K562 (cell line): ENCODE results near the gene ODF4. TPM values are rescaled to one million over a fixed set of nuclear protein-coding genes. Genes with fewer than 3 reads are reported as not detected.

ENCODE experiments used
- ATF3 ChIP-seq, 2 experiments: fragments of 450-650 bp in 1 of 2; sonication (generic) in 1 of 2; formaldehyde crosslinking in 1 of 2; IDR thresholded peaks in 1 of 2; conservative IDR thresholded peaks in 1 of 2; 2 replicates each; pipeline versions ENCODE4 v1.6.1 to v1.8.1; 2016 to 2023; ENCODE audit warnings: mild to moderate bottlenecking in 2 of 2, moderate library complexity in 2 of 2, inconsistent platforms in 1 of 2, missing genetic modification reagents in 1 of 2
- ATF4 ChIP-seq: fragments of 450-650 bp; formaldehyde crosslinking; IDR thresholded peaks from 2 replicates; pipeline ENCODE4 v1.4.0; 2022; ENCODE audit warnings: mild to moderate bottlenecking, moderate library complexity
- BCOR ChIP-seq: fragments of 450-650 bp; IDR thresholded peaks from 2 replicates; pipeline ENCODE4 v1.6.1; 2016
- BRF1 ChIP-seq: IDR thresholded peaks from 3 replicates; pipeline ENCODE4 v1.6.1; 2011; ENCODE audit warnings: borderline replicate concordance, mild to moderate bottlenecking; ENCODE audit not compliant: insufficient read length; ENCODE audit errors: extremely low read depth
- CBFA2T2 ChIP-seq: fragments of 450-650 bp; conservative IDR thresholded peaks from 2 replicates; pipeline ENCODE4 v1.6.1; 2017; ENCODE audit warnings: mild to moderate bottlenecking
- CBFA2T3 ChIP-seq: fragments of 450-650 bp; IDR thresholded peaks from 2 replicates; pipeline ENCODE4 v1.6.1; 2017
- CUX1 ChIP-seq: fragments of 200-800 bp; sonication (Bioruptor generic); IDR thresholded peaks from 2 replicates; pipeline ENCODE4 v1.6.1; 2016; ENCODE audit warnings: missing genetic modification characterization, missing compliant biosample characterization
- JUN ChIP-seq, 2 experiments: sonication (generic) in 1 of 2; formaldehyde crosslinking in 1 of 2; IDR thresholded peaks; 2 replicates each; pipeline versions ENCODE4 v1.6.1 to v1.8.0; 2012 to 2022; ENCODE audit warnings: borderline replicate concordance in 2 of 2, mild to moderate bottlenecking in 2 of 2, improper control_type of control experiment in 1 of 2, low read depth in 1 of 2, low read length in 1 of 2, missing genetic modification reagents in 1 of 2
- KHSRP ChIP-seq: fragments of 450-650 bp; IDR thresholded peaks from 2 replicates; pipeline ENCODE4 v1.6.1; 2017
- RCOR1 ChIP-seq, 2 experiments: IDR thresholded peaks; 2 replicates each; pipeline ENCODE4 v1.6.1; 2012; ENCODE audit warnings: low read depth in 2 of 2, low read length in 2 of 2, borderline replicate concordance in 1 of 2, improper control_type of control experiment in 1 of 2
- TEAD4 ChIP-seq, 2 experiments: sonication (generic) in 1 of 2; formaldehyde crosslinking in 1 of 2; IDR thresholded peaks; 2 replicates each; pipeline versions ENCODE4 v1.6.1 to v1.8.0; 2012 to 2022; ENCODE audit warnings: borderline replicate concordance in 1 of 2, inconsistent platforms in 1 of 2, low read length in 1 of 2, mild to moderate bottlenecking in 1 of 2, missing genetic modification reagents in 1 of 2
- ZNF133 ChIP-seq: fragments of 250-450 bp; sonication (Bioruptor Pico); IDR thresholded peaks from 2 replicates; pipeline ENCODE4 v1.4.0; 2020; ENCODE audit warnings: mild to moderate bottlenecking
- ZNF655 ChIP-seq: fragments of 250-450 bp; sonication (Bioruptor Pico); IDR thresholded peaks from 2 replicates; pipeline ENCODE4 v1.5.0; 2021
- polyA plus RNA-seq, 8 experiments: library from polyadenylated mRNA; depleted of rRNA in 4 of 8; stranded (reverse) in 5 of 8; unstranded in 3 of 8; fragments of >200 nt; fragmentation: Nextera tagmentation in 2 of 8; fragmentation: Illumina TruSeq in 1 of 8; extraction: Ambion mirVana in 2 of 8; extraction: Trizol in 1 of 8; gene quantifications; 2 replicates each; pipeline versions ENCODE4 v1.2.1 to v1.2.3, GENCODE V29; 2011 to 2014; ENCODE audit warnings: inconsistent platforms in 1 of 8, missing spikeins in 1 of 8
- total RNA-seq, 7 experiments: library from RNA; depleted of rRNA in 6 of 7; stranded (reverse); fragments of >200 nt in 6 of 7; fragmentation: Illumina TruSeq in 2 of 7; extraction: Trizol in 2 of 7; gene quantifications; 2 replicates each; pipeline versions ENCODE4 v1.2.1 to v1.2.3, GENCODE V29; 2011 to 2021; ENCODE audit warnings: low replicate concordance in 1 of 7
- TF ChIP-seq, protein P1 (sequence below), 2 experiments: fragments of 450-650 bp in 1 of 2; IDR thresholded peaks; 2 replicates each; pipeline ENCODE4 v1.6.1; 2011 to 2017; ENCODE audit warnings: low read depth in 2 of 2, antibody characterized with exemption in 1 of 2, borderline replicate concordance in 1 of 2, low read length in 1 of 2, mild to moderate bottlenecking in 1 of 2, mixed read lengths in 1 of 2; ENCODE audit not compliant: control insufficient read depth in 1 of 2

ODF4 gene
- total and polyA plus RNA-seq, 9 of the 15 experiments (the other 6 are each of a cell fraction or from before 2014, with no cell fraction given): not detected

DNA sequence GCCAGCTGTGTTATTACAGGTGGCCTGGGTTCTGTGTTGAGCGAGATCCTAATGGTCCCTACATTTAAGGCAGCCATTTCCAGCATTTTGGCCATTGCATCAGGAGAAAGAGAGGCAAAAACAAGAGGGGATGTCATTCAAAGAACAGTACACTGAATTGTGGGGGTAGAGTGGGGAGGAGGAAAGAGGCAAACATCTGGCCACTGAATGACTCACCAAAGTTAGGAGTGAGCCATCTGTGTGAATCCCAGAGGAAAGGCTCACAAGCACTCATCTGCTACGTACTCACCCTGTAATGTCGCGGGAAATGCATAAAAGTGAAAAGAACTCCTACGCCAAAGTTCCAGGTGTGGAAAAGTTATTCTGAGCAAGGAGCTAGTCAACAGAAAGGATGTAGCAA is 20.1 kb downstream of the ODF4 start (continued):
- no peak for TF ChIP-seq CUX1 (CRISPR knock-in tag)
- no peak for TF ChIP-seq ATF4 (CRISPR knock-in tag)
- no peak for TF ChIP-seq BCOR
- TF ChIP-seq RCOR1 (IDR thresholded peaks at IDR 0.05; ENCODE audit: borderline replicate concordance in 1 of 2, low read depth in 2 of 2, low read length in 2 of 2): no peak
- TF ChIP-seq, protein P1, sequence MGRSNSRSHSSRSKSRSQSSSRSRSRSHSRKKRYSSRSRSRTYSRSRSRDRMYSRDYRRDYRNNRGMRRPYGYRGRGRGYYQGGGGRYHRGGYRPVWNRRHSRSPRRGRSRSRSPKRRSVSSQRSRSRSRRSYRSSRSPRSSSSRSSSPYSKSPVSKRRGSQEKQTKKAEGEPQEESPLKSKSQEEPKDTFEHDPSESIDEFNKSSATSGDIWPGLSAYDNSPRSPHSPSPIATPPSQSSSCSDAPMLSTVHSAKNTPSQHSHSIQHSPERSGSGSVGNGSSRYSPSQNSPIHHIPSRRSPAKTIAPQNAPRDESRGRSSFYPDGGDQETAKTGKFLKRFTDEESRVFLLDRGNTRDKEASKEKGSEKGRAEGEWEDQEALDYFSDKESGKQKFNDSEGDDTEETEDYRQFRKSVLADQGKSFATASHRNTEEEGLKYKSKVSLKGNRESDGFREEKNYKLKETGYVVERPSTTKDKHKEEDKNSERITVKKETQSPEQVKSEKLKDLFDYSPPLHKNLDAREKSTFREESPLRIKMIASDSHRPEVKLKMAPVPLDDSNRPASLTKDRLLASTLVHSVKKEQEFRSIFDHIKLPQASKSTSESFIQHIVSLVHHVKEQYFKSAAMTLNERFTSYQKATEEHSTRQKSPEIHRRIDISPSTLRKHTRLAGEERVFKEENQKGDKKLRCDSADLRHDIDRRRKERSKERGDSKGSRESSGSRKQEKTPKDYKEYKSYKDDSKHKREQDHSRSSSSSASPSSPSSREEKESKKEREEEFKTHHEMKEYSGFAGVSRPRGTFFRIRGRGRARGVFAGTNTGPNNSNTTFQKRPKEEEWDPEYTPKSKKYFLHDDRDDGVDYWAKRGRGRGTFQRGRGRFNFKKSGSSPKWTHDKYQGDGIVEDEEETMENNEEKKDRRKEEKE (IDR thresholded peaks at IDR 0.05; ENCODE audit: borderline replicate concordance in 1 of 2, control insufficient read depth in 1 of 2, low read depth in 2 of 2, low read length in 1 of 2): no peak
- peak; percentile 68 for TF ChIP-seq CBFA2T3
- no peak for TF ChIP-seq ZNF133 (CRISPR knock-in tag)
- TF ChIP-seq JUN (IDR thresholded peaks at IDR 0.05; ENCODE audit: borderline replicate concordance, low read depth, low read length): peak; percentile 68; the same call in 1 of the 2 replicates
- TF ChIP-seq JUN (CRISPR knock-in tag; IDR thresholded peaks at IDR 0.05; ENCODE audit: borderline replicate concordance): no peak
- TF ChIP-seq KHSRP: no peak
- TF ChIP-seq BRF1: no peak
- TF ChIP-seq TEAD4 (IDR thresholded peaks at IDR 0.05; ENCODE audit: low read length): peak; percentile 35; the same call in 1 of the 2 replicates
- TF ChIP-seq TEAD4 (CRISPR knock-in tag; IDR thresholded peaks at IDR 0.05; ENCODE audit: borderline replicate concordance): no peak
- peak; percentile 64 for TF ChIP-seq CBFA2T2
- TF ChIP-seq ATF3 (IDR thresholded peaks at IDR 0.05): peak; percentile 84
- no peak for TF ChIP-seq ATF3 (CRISPR knock-in tag; conservative IDR thresholded peaks at IDR 0.05)
- no peak for TF ChIP-seq ZNF655 (CRISPR knock-in tag)
